Panc1 (cell line): ENCODE results near the gene IRGC. TPM values are rescaled to one million over a fixed set of nuclear protein-coding genes. Genes with fewer than 3 reads are reported as not detected.
A peak's percentile ranks its signal among the peaks of the same experiment; 100 is the strongest.

Experiments
- ATAC-seq: fragments of 200-7000 bp; cut with Tn5 transposase; 2 replicates; pipeline ENCODE4 v1.9.1; 2020; ENCODE audit warnings: mild to moderate bottlenecking, moderate library complexity
- BruUV-seq: library from RNA; stranded (reverse); fragments of 400-500 nt; replicated peaks from 2 replicates; lab custom pipeline; 2021; lab: Mats Ljungman, UMichigan
- CTCF ChIA-PET: fragments of 300-600 bp; sonication (Branson Sonifier 250); formaldehyde crosslinking; loops from one replicate; lab custom pipeline; 2022; ENCODE audit warnings: antibody characterized with exemption; lab: Charles Lee
- POLR2A ChIA-PET: fragments of 300-600 bp; sonication (Branson Sonifier 250); formaldehyde crosslinking; loops from one replicate; lab custom pipeline; 2022; ENCODE audit warnings: antibody characterized with exemption; lab: Charles Lee
- DNase-seq: peaks from one replicate; pipeline ENCODE4 v3.0.0-alpha.2; 2010; ENCODE audit warnings: low read depth, low spot score
- H3K27ac ChIP-seq: 2 replicates; pipeline ENCODE4 v1.5.1; 2011; ENCODE audit warnings: mild to moderate bottlenecking, low read length, inconsistent platforms
- H3K27me3 ChIP-seq: fragments of 200-500 bp; sonication (Bioruptor generic); 2 replicates; pipeline ENCODE4 v1.6.0; 2014; ENCODE audit warnings: low read length, inconsistent platforms; ENCODE audit not compliant: control insufficient read depth, insufficient read depth
- H3K36me3 ChIP-seq: fragments of 200-500 bp; sonication (Bioruptor generic); 2 replicates; pipeline ENCODE4 v1.5.1; 2014; ENCODE audit warnings: inconsistent platforms, mild to moderate bottlenecking, low read length, moderate library complexity; ENCODE audit not compliant: control insufficient read depth, insufficient read depth
- H3K4me1 ChIP-seq: 2 replicates; pipeline ENCODE4 v1.5.1; 2011; ENCODE audit warnings: inconsistent platforms, mild to moderate bottlenecking, low read length, moderate library complexity; ENCODE audit not compliant: control insufficient read depth, insufficient read depth
- H3K4me3 ChIP-seq, 2 experiments: 2 replicates each; pipeline ENCODE4 v1.5.1; 2011 to 2012; ENCODE audit warnings: low read depth in 2 of 2, low read length in 2 of 2, mild to moderate bottlenecking in 2 of 2, inconsistent platforms in 1 of 2, moderate library complexity in 1 of 2
- H3K9me3 ChIP-seq: fragments of 200-500 bp; sonication (Bioruptor generic); 2 replicates; pipeline ENCODE4 v1.5.1; 2014; ENCODE audit warnings: low read depth, mild to moderate bottlenecking, inconsistent platforms, low read length, moderate library complexity; ENCODE audit not compliant: control insufficient read depth, insufficient read depth
- CTCF ChIP-seq: fragments of 450-650 bp; IDR thresholded peaks from 2 replicates; pipeline ENCODE4 v1.5.1; 2017; ENCODE audit warnings: mild to moderate bottlenecking
- POLR2AphosphoS5 ChIP-seq: IDR thresholded peaks from 2 replicates; pipeline ENCODE4 v1.6.1; 2012; ENCODE audit warnings: mild to moderate bottlenecking, low read depth, low read length, moderate library complexity
- REST ChIP-seq, 2 experiments: IDR thresholded peaks; 2 replicates each; pipeline ENCODE4 v1.6.1; 2011 to 2012; ENCODE audit warnings: low read depth in 2 of 2, control low read depth in 1 of 2, low read length in 1 of 2, mild to moderate bottlenecking in 1 of 2, moderate library complexity in 1 of 2; ENCODE audit not compliant: insufficient read depth in 1 of 2
- SIN3A ChIP-seq: IDR thresholded peaks from 2 replicates; pipeline ENCODE4 v1.6.1; 2012; ENCODE audit warnings: low read depth, mild to moderate bottlenecking, low read length, moderate library complexity, borderline replicate concordance; ENCODE audit not compliant: insufficient read depth
- TCF7L2 ChIP-seq: IDR thresholded peaks from 2 replicates; pipeline ENCODE4 v1.6.1; 2011; ENCODE audit warnings: mild to moderate bottlenecking, low read depth, low read length, inconsistent platforms
- in situ Hi-C: cut with HindIII; loops from 2 replicates; pipeline ENCODE4 v1.10.0; 2016; ENCODE audit warnings: low sequenced_read_pairs, low pct_unique_long_range_greater_than_20kb
- intact Hi-C: fragments of 100-400 bp; cut with micrococcal nuclease; formaldehyde crosslinking; loops from one replicate; pipeline ENCODE4 v1.10.0; 2022; ENCODE audit not compliant: unreplicated experiment
- total RNA-seq: library from RNA; stranded (reverse); gene quantifications from one replicate; pipeline ENCODE4 v1.2.1, GENCODE V29; 2021; ENCODE audit not compliant: unreplicated experiment

Gene IRGC
- total RNA-seq, 1 experiment from 2014 or later: not detected

GRCh38 chr19:43752287-43752875, 36.5 kb downstream of the IRGC start:
- TF ChIP-seq POLR2AphosphoS5 (no peak), SIN3A (no peak), REST (IDR thresholded peaks at IDR 0.05; ENCODE audit: insufficient read depth in 1 of 2, low read depth in 2 of 2, low read length in 1 of 2) (no peak), CTCF (no peak), TCF7L2 (no peak)

GRCh38 chr19:43754253-43754502, 38.3 kb downstream of the IRGC start:
- ChIA-PET CTCF (interaction anchor here (0.6 to 0.9 kb wide), 2 partner anchors 31 to 43 kb away, joined by 5 to 6 read pairs; no protein-coding TSS in a partner anchor), POLR2A (no interaction called here)
- Histone ChIP-seq H3K36me3 (peaks cover 3% of the 10 kb centered on the region), H3K27ac (peak overlapping the region; percentile 88), H3K27me3 (no peaks in the 10 kb centered on the region), H3K9me3 (no peaks in the 10 kb centered on the region), H3K4me3 (peak overlapping the region; percentile 85 to 86), H3K4me1 (peaks cover 26% of the 10 kb centered on the region)
- intact Hi-C loops: no loop called here
- ATAC-seq (no peak), DNase-seq (no peak)
- in situ Hi-C loops: no loop called here
- TSS peak; percentile 83 for BruUV-seq
- no peak for TF ChIP-seq CTCF
- no peak for TF ChIP-seq POLR2AphosphoS5
- TF ChIP-seq REST (IDR thresholded peaks at IDR 0.05; ENCODE audit: insufficient read depth in 1 of 2, low read depth in 2 of 2, low read length in 1 of 2): no peak
- no peak for TF ChIP-seq SIN3A
- TF ChIP-seq TCF7L2: no peak

More at GRCh38 chr19:43752287-43752875, 36.5 kb downstream of the IRGC start:
- ChIA-PET POLR2A (interaction anchor here (0.6 kb wide), 1 partner anchor 82 kb away, joined by 7 read pairs; the partner anchor contains the start of gene PLAUR), CTCF (interaction anchor here (0.7 kb wide), 1 partner anchor 15 kb away, joined by 7 read pairs; no protein-coding TSS in a partner anchor)
- peaks cover 20% of the 10 kb centered on the region for H3K4me1 ChIP-seq
- in situ Hi-C loops (no loop called here), intact Hi-C loops (no loop called here)
- H3K36me3 ChIP-seq: peaks cover 3% of the 10 kb centered on the region
- ATAC-seq (no peak), DNase-seq (no peak)
- no TSS peak for BruUV-seq
- H3K9me3 ChIP-seq: no peaks in the 10 kb centered on the region
- no peak overlapping the region for H3K4me3 ChIP-seq
- H3K27ac ChIP-seq: no peak overlapping the region
- no peaks in the 10 kb centered on the region for H3K27me3 ChIP-seq
